Right renal pelvis (tissue), 4 donors: ENCODE measurements around the gene NFX1. TPM values are rescaled to one million over a fixed set of nuclear protein-coding genes. Genes with fewer than 3 reads are reported as not detected.

Experiments
- DNase-seq, 4 donors: peaks; one replicate each; pipeline ENCODE4 v3.0.0-alpha.2; 2013; ENCODE audit warnings: low read depth in 4 of 4, low spot score in 3 of 4, missing footprints in 1 of 4
- polyA plus RNA-seq, 4 donors: library from polyadenylated mRNA; unstranded; fragments of 120-200 nt; gene quantifications; one replicate each; pipeline ENCODE4 v1.2.1, GENCODE V29; 2013; ENCODE audit not compliant: insufficient read length in 4 of 4

Gene NFX1
- polyA plus RNA-seq, 4 donors: 29.4 to 33.7 (median 32.1) TPM

- no peak for DNase-seq
Measured at GRCh38 chr9:33415501-33416038, 125.3 kb downstream of the NFX1 start.

- DNase-seq: no peak
Measured at GRCh38 chr9:33416996-33417395, 126.7 kb downstream of the NFX1 start.

GRCh38 chr9:33418090-33418489 is 127.8 kb downstream of the NFX1 start:
- DNase-seq: no peak

GRCh38 chr9:33419708-33420303 is 129.5 kb downstream of the NFX1 start:
- no peak for DNase-seq

Other genes starting within 250 kb of the NFX1 start
- 10 to 100 TPM; 23.7 to 29.3 (median 27.8) TPM for gene SMU1, start 213.8 kb upstream of the NFX1 start, polyA plus RNA-seq
- 100 to 1,000 TPM in 3 of 4 donors, 10 to 100 TPM in 1; 88.5 to 135 (median 122) TPM for gene B4GALT1, start 123.2 kb upstream of the NFX1 start, polyA plus RNA-seq
- gene SPINK4, start 50.3 kb upstream of the NFX1 start, polyA plus RNA-seq: not detected
- 10 to 100 TPM; 81.9 to 91.2 (median 86.4) TPM for gene BAG1, start 25.8 kb upstream of the NFX1 start, polyA plus RNA-seq
- 100 to 1,000 TPM; 117 to 140 (median 134) TPM for gene CHMP5, start 25.5 kb upstream of the NFX1 start, polyA plus RNA-seq
- 10 to 100 TPM; 17.9 to 22.4 (median 19.4) TPM for gene AQP7, start 112.1 kb downstream of the NFX1 start, polyA plus RNA-seq
- gene AQP3, start 157.1 kb downstream of the NFX1 start, polyA plus RNA-seq: 100 to 1,000 TPM in 1 of 4 donors, 10 to 100 TPM in 3; 43.5 to 137 (median 49.8) TPM
- 10 to 100 TPM; 24.0 to 25.5 (median 25.3) TPM for gene NOL6, start 183.4 kb downstream of the NFX1 start, polyA plus RNA-seq
- gene ANKRD18B, start 233.7 kb downstream of the NFX1 start, polyA plus RNA-seq: 1 to 10 TPM in 3 of 4 donors, under 1 TPM in 1; 0.93 to 1.4 (median 1.1) TPM